ENCODE results near the gene XKRX. TPM values are rescaled to one million over a fixed set of nuclear protein-coding genes. Genes with fewer than 3 reads are reported as not detected.

XKRX gene
- total RNA-seq (ENCODE audit: insufficient read depth, low replicate concordance): 4.3 TPM

DNA sequence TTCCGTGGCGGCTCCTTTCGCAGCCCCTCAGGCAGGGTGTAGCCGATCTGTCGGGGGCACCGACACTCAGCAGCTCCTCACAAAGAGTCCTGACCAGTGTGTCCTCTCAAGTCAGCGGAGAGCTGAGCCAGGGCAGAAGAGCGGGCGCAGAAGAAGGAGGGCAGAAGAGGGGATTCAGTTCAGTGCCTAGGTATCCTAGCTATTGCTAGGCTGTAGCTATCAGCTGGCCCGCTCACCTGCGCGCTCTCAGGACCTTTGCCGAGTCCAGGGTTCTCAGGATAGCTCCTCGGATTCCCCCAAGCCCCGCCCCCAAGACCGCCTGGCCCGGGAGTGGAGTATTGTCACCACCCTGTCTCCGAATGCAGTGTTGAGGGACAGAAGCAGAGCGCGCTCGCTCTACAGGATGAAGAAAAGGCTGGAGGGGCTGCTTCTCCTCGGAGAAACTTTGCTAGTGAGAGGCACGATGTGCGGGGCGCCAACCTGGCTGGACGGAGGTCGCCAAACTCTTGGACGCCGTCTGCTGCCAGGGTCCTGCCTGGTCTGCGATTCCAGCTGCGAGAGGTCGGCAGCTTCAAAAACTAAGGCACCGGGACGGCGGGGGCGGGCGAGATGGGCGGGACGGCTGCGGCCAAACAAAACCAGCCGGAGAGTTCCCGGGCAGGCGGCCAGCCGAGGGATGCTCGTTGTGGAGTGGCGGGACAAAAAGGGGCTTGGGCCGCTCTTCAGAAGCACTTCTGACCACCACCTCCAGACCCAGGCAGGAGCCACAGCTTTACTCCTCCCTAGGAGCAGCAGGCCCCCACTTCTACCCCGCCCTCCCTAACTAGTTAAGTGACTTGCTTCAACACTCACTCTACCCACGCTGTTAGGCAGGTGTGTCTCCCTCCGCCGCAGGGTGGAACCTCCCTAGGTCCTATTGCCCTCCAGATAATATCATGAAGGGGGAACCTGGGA lies at the start of gene XKRX:
Gene XKRX (minus strand): TSS at position 258 of the 954 bp plus-strand sequence. CDS start 613 bp downstream, outside the sequence.
- DNase-seq (ENCODE audit: low spot score): peak; percentile 5

DNA sequence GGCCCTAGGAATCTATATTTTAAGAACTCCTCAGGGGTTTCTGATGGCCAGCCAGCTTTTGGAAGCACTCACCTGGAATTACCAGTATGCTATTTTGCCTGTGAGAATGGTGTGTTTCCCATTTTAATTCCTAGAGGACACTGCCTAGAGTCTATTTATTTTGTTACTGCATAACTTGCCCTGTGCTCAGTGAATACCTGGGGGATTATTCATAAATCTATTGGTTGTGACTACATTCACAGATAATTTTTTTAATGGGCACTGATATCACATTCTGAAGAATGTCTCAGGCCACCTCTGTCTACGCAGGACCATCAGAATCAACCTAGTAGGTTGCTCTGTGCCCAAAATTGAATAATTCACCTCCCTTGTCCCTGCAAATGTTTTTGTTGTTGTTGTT lies 47.5 kb upstream of the XKRX start:
- DNase-seq (ENCODE audit: low spot score): no peak

DNA sequence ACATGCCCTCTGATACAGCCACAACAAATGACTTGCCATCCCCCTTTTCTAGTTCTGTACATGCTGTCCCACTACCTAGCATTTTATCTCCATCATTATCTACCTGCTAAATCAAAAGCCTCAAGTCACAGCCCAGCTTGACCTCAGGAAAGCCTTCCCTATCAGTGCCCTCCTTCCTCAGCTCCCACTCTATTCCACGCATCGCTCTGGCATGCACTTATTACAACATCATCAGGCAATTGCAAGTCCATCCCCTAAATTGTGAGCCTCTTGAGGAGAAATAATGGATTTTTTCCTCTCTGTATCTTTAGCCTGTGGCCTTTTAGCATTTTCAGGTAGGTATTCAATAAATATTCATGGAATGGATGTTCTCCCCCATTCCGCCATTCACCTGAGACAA lies 46.5 kb upstream of the XKRX start:
- no peak for DNase-seq (ENCODE audit: low spot score)

DNA sequence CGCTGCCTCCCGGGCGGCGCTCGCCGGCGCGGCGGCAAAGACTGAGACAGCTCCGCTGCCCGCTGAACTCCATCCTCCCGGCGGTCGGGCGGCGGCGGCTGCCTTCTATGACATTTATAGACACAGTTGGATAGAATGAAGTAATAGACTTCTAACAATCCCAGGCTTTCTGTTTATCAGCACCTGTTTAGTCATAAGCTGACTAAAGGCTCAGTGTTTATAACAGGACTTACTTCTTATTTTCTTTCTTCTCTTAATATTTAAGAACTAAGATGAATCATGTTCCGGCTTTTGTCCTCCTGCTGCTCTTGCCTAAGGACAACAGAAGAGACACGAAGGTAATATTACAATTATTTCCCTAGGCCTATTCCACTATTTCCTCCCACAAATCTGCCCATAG lies 44.7 kb upstream of the XKRX start:
- no peak for DNase-seq (ENCODE audit: low spot score)

DNA sequence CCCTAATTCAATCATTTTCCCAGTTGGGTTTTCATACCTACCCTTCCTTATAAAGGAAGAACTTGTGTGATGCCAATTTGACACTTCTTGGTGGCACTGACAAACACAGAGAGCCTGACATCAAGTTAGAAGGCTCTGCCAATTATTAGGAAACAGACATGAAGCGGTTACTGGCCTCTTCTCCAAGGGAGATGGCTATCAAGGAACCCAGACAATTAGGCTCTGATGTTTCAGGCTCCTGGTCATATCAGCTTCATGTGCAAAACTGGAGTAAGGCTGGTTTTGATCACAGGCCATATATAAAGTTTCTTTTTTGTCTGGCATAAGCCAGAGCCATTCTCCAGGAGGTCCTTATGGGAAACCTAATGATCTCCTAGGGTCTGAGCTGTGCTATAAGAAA lies 41.2 kb upstream of the XKRX start:
- DNase-seq (ENCODE audit: low spot score): no peak

DNA sequence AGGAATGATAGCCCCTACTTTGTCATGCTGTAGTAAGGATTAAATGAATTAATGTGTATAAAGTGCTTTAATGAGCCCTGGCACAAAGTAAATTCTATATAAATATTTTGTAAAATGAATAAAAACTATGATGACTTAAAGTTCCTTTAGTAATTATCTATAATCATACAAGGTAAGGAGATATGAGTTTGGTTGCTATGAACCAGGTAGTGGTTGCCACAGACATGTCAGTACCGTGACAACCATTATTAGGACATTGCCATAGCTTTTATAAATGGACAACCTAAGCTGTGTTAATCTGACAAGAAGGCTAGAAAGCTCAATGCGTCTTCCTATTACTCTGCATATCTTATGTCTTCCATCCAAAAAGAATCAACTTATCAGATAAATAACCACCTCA lies 40.7 kb upstream of the XKRX start, which contains the start of gene ARL13A:
Gene ARL13A (plus strand): TSS at position 301 of the 400 bp plus-strand sequence. CDS start 3,982 bp downstream, outside the sequence.
- no peak for DNase-seq (ENCODE audit: low spot score)

DNA sequence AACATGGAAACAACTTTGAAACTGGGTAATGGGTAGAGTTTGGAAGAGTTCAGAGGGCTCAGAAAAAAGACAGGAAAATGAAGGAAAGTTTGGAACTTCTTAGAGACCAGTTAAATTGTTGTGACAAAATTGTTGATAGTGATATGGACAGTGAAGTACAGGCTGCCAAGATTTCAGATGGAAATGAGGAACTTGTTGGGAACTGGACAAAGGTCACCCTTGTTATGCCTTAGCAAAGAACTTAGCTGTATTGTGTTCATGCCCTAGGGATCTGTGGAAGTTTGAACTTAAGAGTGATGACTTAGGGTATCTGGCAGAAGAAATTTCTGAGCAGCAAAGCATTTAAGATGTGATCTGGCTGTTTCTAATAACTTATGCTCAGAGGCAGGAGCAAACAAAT lies 35.6 kb upstream of the XKRX start:
- no peak for DNase-seq (ENCODE audit: low spot score)

DNA sequence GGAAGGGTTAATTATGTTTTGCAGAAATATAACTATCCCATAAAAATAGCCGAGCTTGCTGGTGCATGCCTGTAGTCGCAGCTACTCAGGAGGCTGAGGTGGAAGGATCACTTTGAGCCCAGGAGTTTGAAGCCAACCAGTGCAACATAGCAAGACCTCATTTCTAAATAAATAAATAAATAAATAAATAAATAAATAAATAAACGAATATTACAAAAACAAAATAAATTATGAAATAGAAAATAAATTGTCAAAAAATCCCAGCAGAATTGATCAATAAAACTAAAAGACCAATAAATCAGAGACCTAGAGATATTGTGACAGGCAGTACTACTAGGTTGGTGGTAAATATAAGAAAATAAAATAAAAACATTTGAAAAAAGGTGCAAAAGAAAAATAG lies 34.1 kb upstream of the XKRX start:
- no peak for DNase-seq (ENCODE audit: low spot score)

DNA sequence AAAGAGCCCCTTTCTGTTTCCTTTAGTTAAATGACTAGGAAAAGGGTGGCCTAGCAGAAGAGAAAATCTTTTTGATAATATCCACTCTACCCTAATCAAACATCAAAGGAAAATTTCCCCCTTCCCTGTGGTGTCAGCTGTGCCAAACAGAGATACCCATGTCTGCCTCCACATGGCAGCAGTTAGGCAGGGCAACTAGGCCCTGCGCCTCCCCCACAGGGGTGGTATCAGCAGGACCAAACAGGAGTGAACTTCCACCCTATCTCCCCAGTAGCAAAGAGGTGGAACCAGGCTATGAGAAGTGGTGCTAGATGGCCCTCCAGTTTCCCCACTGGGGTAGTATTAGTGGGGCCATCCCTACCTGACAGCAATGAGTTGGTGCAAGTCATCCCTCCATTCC lies 19.8 kb upstream of the XKRX start:
- DNase-seq (ENCODE audit: low spot score): no peak

DNA sequence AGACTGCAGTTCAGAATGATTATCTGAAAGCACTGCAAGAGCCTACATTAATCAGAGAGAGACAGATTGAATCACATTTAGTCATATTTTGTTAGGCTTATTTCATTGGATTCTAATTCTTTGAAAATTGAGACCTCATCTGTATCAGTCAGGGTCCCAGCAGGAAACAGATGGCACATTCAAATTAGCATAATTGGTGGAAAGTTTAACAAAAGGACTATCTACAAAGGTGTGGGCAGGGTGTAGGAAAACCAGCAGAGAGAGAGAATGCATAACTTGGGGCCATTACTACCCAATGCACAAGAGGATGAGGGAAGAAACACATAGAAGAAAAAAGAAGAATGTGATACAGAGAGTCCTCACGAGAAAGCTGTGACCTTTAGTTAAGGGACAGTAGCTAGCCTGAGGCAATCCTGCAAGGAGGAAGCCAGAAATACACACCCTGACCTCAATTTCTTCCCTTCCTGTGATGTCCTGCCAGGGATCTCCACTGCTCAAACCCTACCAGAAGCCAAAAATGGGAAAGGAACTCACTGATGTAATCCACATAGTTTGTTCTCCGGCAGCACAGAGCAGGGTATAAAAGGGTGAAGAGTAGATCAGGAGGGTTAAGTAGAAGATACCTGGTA lies 17.7 kb upstream of the XKRX start:
- DNase-seq (ENCODE audit: low spot score): no peak

DNA sequence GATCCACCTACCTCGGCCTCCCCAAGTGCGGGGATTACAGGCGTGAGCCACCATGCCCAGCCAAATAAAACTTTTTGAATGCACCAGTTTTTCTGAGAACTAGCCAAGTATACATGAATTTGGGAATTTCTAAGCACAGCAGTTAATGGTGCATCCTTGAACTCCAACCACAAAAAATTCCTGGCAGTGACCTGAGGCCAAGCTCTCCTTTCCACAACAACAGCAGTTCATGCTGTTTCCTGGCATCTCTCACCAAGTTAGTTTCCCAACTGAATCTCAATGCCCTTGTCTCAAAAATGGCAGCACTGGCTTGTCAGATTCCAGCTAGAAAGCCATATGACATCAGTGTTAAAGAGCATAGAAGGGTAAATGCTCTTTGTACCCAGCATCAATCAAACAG lies 15.9 kb upstream of the XKRX start:
- DNase-seq (ENCODE audit: low spot score): no peak

DNA sequence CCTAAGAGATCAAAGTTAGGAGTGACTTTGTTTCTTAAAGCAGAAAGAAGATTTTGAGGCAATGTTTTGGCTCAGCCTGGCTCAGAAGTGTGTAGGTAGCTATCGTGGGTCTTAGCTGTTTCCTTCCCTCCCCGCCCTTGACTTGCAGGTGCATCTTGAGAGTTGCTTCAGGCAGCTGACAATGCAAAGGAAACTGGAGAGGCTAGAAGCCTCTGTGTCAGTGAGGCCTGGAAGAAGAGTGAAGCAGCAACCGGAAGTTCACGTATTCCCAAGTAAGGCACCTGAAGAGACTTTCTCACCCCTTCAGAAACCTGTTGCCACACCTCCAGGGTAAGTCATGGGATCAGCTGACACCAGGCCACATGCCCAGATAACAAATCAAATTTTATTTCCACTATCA lies 10.6 kb upstream of the XKRX start:
- no peak for DNase-seq (ENCODE audit: low spot score)

DNA sequence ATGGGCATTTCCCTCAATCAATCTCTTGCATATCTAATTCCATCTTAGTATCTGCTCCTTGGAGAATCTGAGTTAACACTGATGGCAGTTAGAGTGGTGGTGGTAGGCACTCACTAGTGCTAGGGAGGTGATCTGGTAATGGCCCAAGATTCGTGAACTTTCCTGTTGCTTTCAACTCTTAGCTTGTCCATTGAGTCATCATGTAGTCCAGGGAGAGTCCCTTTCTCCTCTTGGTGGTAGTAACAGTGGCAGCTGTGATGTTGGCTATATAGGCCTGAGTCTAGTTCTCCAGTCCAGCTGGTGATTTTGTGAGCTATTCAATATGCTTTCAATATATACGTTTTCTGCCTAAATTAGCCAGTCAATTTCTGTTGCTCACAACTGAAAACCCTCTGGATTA lies 7.0 kb upstream of the XKRX start:
- no peak for DNase-seq (ENCODE audit: low spot score)

DNA sequence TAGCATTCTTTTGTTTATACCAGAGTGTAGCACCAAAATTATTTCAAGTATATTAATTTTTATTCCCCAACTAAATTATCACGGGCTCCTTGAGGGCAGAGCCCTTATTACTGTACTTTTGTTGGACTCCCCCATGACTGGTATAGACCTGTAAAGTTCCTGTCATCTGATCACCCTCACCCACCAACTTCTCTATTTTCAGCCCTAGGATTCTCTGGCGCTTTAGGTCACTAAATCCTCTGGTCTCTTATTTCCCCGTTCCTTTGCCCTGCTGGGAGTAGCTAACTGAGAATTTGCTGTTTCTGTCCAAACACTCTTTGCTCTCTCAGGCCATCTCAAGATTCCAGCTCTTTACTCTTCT lies 3.2 kb upstream of the XKRX start:
- no peak for DNase-seq (ENCODE audit: low spot score)

DNA sequence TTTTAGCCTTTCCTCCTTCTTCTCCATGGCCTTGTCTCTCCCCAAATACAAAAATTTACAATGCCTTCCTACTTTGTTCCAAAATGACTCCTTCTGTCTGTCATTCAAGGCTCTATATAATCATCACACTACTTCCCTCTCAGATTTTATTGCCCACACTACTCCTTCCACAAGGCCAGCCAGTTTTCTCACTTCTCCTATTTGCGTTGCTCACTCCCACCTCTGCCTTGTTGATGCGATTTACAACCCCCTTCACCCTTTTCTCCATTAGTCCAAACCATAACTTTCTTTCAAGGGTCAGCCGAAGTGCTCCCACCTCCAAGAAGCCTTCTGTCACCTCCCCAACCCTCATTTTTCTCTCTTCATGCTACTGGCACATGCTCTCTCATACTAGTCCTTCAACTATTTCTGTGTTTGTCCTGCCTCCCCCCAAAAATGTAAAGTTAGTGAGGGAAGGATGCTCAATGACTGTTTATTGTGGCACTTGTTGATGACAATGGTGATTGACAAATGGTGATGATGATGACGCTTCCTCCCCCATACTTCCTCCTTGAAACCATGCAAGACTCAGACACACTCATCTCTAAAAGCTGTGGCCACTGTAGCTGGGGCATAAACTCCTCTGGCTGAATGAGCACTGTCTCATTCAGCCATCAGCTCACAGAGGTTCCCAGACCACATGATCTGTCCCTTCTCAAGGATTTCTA lies 2.7 kb upstream of the XKRX start:
- DNase-seq (ENCODE audit: low spot score): no peak

DNA sequence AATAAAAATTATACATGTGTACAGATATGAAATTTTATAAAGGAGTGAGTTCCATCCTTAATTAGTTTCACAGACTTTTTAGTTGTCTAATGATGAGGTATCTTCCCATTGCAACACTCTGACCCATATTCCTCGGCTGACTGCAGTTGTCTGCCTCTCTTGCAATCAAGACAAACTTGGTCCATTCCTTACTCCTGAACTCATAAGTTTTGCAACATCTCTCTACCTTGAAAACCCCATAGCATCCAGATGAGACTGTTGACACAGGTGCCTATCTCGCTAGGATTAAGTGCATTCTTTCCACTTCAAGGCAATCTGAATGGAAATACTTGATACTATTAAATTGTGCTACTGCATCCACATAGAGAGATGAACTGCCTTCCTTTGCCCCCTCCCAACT lies 2.3 kb downstream of the XKRX start:
- no peak for DNase-seq (ENCODE audit: low spot score)

DNA sequence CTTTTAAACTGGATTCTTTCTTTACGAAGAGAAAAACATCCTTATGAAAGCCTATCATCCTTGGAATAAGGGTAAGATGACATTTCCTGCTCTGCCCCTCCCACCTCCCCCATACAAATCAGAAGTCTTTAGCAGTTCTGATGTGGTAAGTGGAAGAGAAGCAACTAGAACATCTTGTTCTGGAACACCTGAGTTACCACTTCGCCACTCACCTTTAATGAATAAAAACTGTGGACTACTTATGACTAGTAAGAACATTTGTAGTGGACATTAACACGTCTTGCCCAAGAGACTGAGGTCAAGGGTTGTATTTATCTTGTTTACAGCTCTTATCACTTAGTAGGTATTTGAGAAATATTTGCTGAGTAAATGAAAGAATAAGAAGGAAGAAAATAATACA lies 4.3 kb downstream of the XKRX start:
- no peak for DNase-seq (ENCODE audit: low spot score)

DNA sequence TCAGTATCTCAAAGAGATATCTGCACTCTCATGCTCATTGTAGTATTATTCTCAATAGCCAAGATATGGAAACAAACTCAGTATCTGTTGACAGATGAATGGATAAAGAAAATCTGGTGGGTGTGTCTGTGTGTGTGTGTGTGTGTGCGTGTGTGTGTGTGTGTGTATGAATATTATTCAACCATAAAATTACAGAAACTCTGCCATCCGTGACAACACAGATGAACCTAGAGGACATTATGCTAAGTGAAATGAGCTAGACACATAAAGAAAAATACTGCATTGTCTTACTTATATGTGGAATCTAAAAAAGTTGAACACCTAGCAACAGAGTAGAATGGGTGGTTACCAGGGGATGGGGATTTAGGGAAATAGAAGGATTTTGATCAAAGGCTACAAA lies 13.2 kb downstream of the XKRX start:
- no peak for DNase-seq (ENCODE audit: low spot score)

DNA sequence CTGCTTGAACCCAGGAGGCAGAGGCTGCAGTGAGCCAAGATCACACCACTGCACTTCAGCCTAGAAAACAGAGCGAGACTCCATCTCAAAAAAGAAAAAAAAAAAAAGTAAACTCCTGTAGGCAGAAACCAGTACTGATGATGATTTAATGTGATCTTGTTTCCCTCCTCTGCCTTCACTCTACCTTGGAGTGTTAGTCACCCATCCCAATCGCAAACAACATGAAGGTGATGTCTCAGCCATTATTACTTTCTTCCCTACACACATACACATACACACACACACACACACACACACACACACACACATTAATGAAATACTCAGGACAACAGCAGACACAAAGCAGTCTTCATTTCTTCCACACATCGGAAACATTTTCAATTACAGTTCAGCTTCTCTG lies 15.6 kb downstream of the XKRX start:
- no peak for DNase-seq (ENCODE audit: low spot score)

DNA sequence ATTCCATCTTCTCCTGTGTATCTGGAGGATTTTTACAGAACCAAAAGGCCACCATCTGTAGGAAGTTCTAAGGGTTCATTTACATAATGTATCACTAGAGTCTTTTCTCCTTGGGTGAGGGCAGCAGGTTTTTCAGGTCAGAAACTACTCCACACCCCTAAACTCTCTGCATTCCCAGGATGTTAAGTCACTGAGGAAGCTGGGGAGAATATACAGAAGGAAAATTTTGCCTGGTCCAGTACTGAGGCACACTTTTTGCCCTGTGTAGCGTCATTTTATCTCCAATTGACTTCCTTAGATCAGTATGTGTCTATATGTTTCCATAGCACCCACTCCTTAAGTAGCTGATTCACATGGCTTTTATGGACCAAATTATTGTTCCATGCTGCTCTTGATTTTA lies 17.0 kb downstream of the XKRX start:
- peak; percentile 1 for DNase-seq (ENCODE audit: low spot score)

DNA sequence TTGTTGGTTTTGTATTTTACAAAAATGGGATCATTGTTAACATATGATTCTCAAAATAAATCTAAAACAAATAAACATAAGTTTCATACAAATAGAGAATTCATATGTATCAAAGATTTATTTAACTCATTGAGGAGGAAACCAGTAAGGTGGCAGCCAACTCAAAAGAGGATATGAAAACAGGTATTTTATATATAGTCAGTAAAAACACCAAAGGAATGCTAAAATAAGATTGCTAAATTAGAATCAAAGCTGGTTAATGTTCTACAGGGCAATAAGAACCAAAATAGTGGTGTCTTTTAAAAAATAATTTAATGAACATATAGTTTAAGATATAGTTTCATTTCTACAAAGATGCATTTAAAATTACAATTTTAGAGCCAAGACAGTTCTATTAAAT lies 23.1 kb downstream of the XKRX start:
- no peak for DNase-seq (ENCODE audit: low spot score)

DNA sequence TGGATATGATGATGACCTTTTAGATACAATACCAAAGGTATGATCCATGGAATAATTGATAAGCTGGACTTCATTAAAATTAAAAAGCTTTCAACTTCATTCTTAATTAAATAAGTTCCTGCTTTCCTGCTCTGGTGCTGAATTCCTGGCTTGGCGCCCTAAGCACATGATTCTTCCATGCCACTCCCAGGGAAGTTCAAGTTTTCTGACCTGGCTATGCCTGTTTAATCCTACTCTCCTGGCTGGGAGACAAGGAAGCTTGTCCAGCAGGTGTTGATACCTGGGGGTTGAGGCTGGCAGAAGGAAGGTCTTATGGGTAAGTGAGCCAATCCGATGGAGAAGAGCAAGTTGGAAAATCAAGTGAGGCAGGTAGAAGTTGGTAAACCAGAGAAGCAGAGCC lies 24.3 kb downstream of the XKRX start:
- DNase-seq (ENCODE audit: low spot score): no peak

All from umbilical cord (tissue), 2 donors.